Sigmoid colon (tissue), 4 donors: ENCODE results near the gene NUP62CL.

Experiments used
- CTCF ChIP-seq, 4 experiments: fragments of 450-650 bp in 3 of 4; fragments of 200-600 bp in 1 of 4; IDR thresholded peaks; one replicate each; pipeline ENCODE4 v1.5.1; 2016 to 2019; ENCODE audit warnings: antibody characterized with exemption in 4 of 4, mild to moderate bottlenecking in 3 of 4, moderate library complexity in 2 of 4
- POLR2AphosphoS5 ChIP-seq, 4 donors: sonication (generic); formaldehyde crosslinking; IDR thresholded peaks; one replicate each; pipeline ENCODE4 v1.6.1; 2017; ENCODE audit warnings: antibody characterized with exemption in 4 of 4

DNA sequence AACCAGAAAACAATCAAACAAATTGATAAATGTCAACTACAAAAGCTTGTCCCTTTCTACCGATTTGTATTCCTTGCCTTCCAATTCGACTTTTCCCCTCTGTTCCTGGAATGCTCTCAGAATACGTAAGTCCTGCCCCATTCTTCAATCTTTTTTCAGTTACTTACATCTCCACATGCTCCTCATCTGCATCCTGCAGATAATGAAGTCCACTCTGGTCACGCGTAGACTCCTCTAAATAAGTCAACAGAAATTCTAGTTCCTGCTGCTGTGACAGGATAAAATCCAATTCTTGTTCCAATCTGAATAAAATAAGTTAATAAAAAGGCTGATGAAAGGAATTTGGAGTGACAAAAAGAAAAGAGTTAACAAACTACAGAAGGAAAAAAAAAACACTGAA is 53.2 kb downstream of the NUP62CL start:
- TF ChIP-seq POLR2AphosphoS5 (IDR thresholded peaks at IDR 0.05) = no peak
- no peak for TF ChIP-seq CTCF (IDR thresholded peaks at IDR 0.05)
